ENCODE measurements around the gene LRMDA. TPM values are rescaled to one million over a fixed set of nuclear protein-coding genes. Genes with fewer than 3 reads are reported as not detected.

The LRMDA gene
- total RNA-seq, 1 experiment from 2014 or later, result 4.8 TPM

GRCh38 chr10:75432176-75432575 lies 752 bp downstream of the LRMDA start:
- TF ChIP-seq SP1 (IDR thresholded peaks at IDR 0.05; ENCODE audit: low read depth), result no peak
- no peak for TF ChIP-seq POLR2AphosphoS5 (IDR thresholded peaks at IDR 0.05; ENCODE audit: low read depth, low read length)
- no peak for TF ChIP-seq MAX (IDR thresholded peaks at IDR 0.05)
- no peak for TF ChIP-seq YY1 (IDR thresholded peaks at IDR 0.05; ENCODE audit: extremely low read depth, insufficient replicate concordance, low read depth, low read length)
- TF ChIP-seq SRF (IDR thresholded peaks at IDR 0.05; ENCODE audit: low read depth), result no peak
- TF ChIP-seq POLR2A (IDR thresholded peaks at IDR 0.05; ENCODE audit: borderline replicate concordance, extremely low read depth, insufficient read depth, insufficient read length), result no peak
- TF ChIP-seq ZNF274 (IDR thresholded peaks at IDR 0.05; ENCODE audit: low read depth, low read length), result no peak
- TF ChIP-seq EZH2 (IDR thresholded peaks at IDR 0.05), result no peak
- TF ChIP-seq REST (IDR thresholded peaks at IDR 0.05; ENCODE audit: low read depth), result no peak
- no peak for TF ChIP-seq CEBPB (IDR thresholded peaks at IDR 0.05; ENCODE audit: low read depth)
- no peaks in the 10 kb centered on the region for H3K79me2 ChIP-seq (ENCODE audit: insufficient read depth, low read length)
- no peak overlapping the region for H3K27ac ChIP-seq (ENCODE audit: low read depth, low read length)
- no peaks in the 10 kb centered on the region for H3K36me3 ChIP-seq (ENCODE audit: control insufficient read depth in 1 of 2, insufficient read depth in 2 of 2, low read length in 2 of 2)
- ChIA-PET CTCF (no interaction called here), POLR2A (no interaction called here), RAD21 (ENCODE audit: low non-redundant PET in 1 of 2, low total read pairs in 2 of 2, uncharacterized antibody in 2 of 2, unreplicated experiment in 2 of 2) (no interaction called here)
- H3K27me3 ChIP-seq (ENCODE audit: insufficient read depth, low read length), result no peaks in the 10 kb centered on the region
- ATAC-seq (no peak), DNase-seq (ENCODE audit: low read depth, low spot score) (no peak)
- H3K4me1 ChIP-seq (ENCODE audit: control insufficient read depth in 1 of 2, insufficient read depth in 2 of 2, low read length in 2 of 2), result peaks cover 18 to 44% of the 10 kb centered on the region in 2 experiments
- H4K20me1 ChIP-seq (ENCODE audit: insufficient read depth), result no peaks in the 10 kb centered on the region
- peak overlapping the region in 1 of 2 experiments; percentile 59; a peak in 2 of 4 replicates for H3K4me3 ChIP-seq (replicated peaks in 1 of 2; ENCODE audit: low read depth in 1 of 2, low read length in 2 of 2)
- no peak overlapping the region for H2AFZ ChIP-seq (ENCODE audit: low read depth, low read length, poor library complexity, severe bottlenecking)
- no peaks in the 10 kb centered on the region; the same call in 1 of the 2 replicates for H3K9me2 ChIP-seq (ENCODE audit: insufficient read depth)
- H3K9me3 ChIP-seq (ENCODE audit: control insufficient read depth in 1 of 2, insufficient read depth in 1 of 2, low read depth in 1 of 2, low read length in 2 of 2), result no peaks in the 10 kb centered on the region
- peak overlapping the region; percentile 59; the same call in 1 of the 2 replicates for H3K9ac ChIP-seq (ENCODE audit: low read length)
- BruUV-seq (replicated peaks), result no TSS peak
- intact Hi-C loops (cut with micrococcal nuclease), result no loop called here
- H3K4me2 ChIP-seq (ENCODE audit: low read length), result peak overlapping the region; percentile 74

Data from HCT116 (cell line).